GM12892 (cell line): Measurements from ENCODE around the gene RWDD3.

Source experiments
- POLR2A ChIP-seq: IDR thresholded peaks from 2 replicates; pipeline ENCODE4 v1.6.1; 2011; ENCODE audit warnings: low read depth, low read length, control low read depth
- POLR2AphosphoS5 ChIP-seq: IDR thresholded peaks from 2 replicates; pipeline ENCODE4 v1.6.1; 2011; ENCODE audit warnings: low read depth, low read length, control low read depth

- TF ChIP-seq POLR2A (no peak), POLR2AphosphoS5 (no peak)
These were observed 30.0 kb upstream of the RWDD3 start for GRCh38 chr1:95203908-95204437.
